ENCODE results near the gene ANGPTL8. TPM values are rescaled to one million over a fixed set of nuclear protein-coding genes. Genes with fewer than 3 reads are reported as not detected.
A peak's percentile ranks its signal among the peaks of the same experiment; 100 is the strongest.

ANGPTL8 gene
- total and polyA plus RNA-seq, 9 of the 15 experiments (the other 6 are each of a cell fraction or from before 2014, with no cell fraction given) = not detected

- TF ChIP-seq PATZ1 (CRISPR knock-in tag; IDR thresholded peaks at IDR 0.05; ENCODE audit: borderline replicate concordance) (no peak), SAFB2 (IDR thresholded peaks at IDR 0.05; ENCODE audit: borderline replicate concordance, low read depth, low read length, severe bottlenecking) (no peak), CUX1 (CRISPR knock-in tag; IDR thresholded peaks at IDR 0.05) (no peak), RBFOX2 (IDR thresholded peaks at IDR 0.05; ENCODE audit: low read depth, low read length) (no peak), RB1 (IDR thresholded peaks at IDR 0.05; ENCODE audit: low read depth) (peak; percentile 24; the same call in 1 of the 2 replicates), CBX3 (IDR thresholded peaks at IDR 0.05; ENCODE audit: borderline replicate concordance in 1 of 2, low read length in 2 of 2) (no peak), ZBTB26 (CRISPR knock-in tag; IDR thresholded peaks at IDR 0.05) (no peak), MBD1 (CRISPR knock-in tag; IDR thresholded peaks at IDR 0.05) (no peak), NBN (IDR thresholded peaks at IDR 0.05; ENCODE audit: low read depth) (no peak), ZNF280A (IDR thresholded peaks at IDR 0.05; ENCODE audit: low read depth, partially characterized antibody) (no peak), MYBL2 (IDR thresholded peaks at IDR 0.05; ENCODE audit: low read depth) (no peak), MYBL2 (CRISPR knock-in tag; IDR thresholded peaks at IDR 0.05; ENCODE audit: borderline replicate concordance) (no peak), ZNF133 (CRISPR knock-in tag; IDR thresholded peaks at IDR 0.05) (no peak), FIP1L1 (IDR thresholded peaks at IDR 0.05; ENCODE audit: low read depth, low read length, poor library complexity, severe bottlenecking) (peak; percentile 67)
Observed at GRCh38 chr19:11196406-11197287, 42.8 kb upstream of the ANGPTL8 start (continued).

Measured in K562 (cell line).